Measurements from ENCODE around the gene SLAIN1.
"Not testable (repeated sequence)": the region's sequence is repeated elsewhere in the genome, so short reads cannot be mapped to it uniquely, and the experiment has no call there.

Gene SLAIN1

GRCh38 chr13:77697217-77698103 lies at the start of gene SLAIN1:
TSS of gene SLAIN1 (plus strand) at chr13:77697687. CDS start at chr13:77697914, 227 bp downstream.
- peak within 1 kb of the TSS; percentile 74 for H3K4me3 ChIP-seq (ENCODE audit: low read depth, low read length)

GRCh38 chr13:77650409-77650808 lies 47.1 kb upstream of the SLAIN1 start:
- no peak overlapping the region for H3K4me3 ChIP-seq (ENCODE audit: low read depth, low read length)

- H3K4me3 ChIP-seq (ENCODE audit: low read depth, low read length), result no peak overlapping the region
Observed at GRCh38 chr13:77653301-77653700, 44.2 kb upstream of the SLAIN1 start.

- not testable (repeated sequence) for H3K4me3 ChIP-seq (ENCODE audit: low read depth, low read length)
Observed at GRCh38 chr13:77660016-77660415, 37.5 kb upstream of the SLAIN1 start.

- no peak overlapping the region for H3K4me3 ChIP-seq (ENCODE audit: low read depth, low read length)
Observed at GRCh38 chr13:77660841-77661250, 36.6 kb upstream of the SLAIN1 start.

GRCh38 chr13:77662301-77662700 lies 35.2 kb upstream of the SLAIN1 start:
- H3K4me3 ChIP-seq (ENCODE audit: low read depth, low read length), result not testable (repeated sequence)

GRCh38 chr13:77662831-77663230 lies 34.7 kb upstream of the SLAIN1 start:
- H3K4me3 ChIP-seq (ENCODE audit: low read depth, low read length), result not testable (repeated sequence)

- H3K4me3 ChIP-seq (ENCODE audit: low read depth, low read length), result no peak overlapping the region
Observed at GRCh38 chr13:77674852-77675251, 22.6 kb upstream of the SLAIN1 start.

- no peak overlapping the region for H3K4me3 ChIP-seq (ENCODE audit: low read depth, low read length)
Observed at GRCh38 chr13:77678691-77679235, 18.7 kb upstream of the SLAIN1 start.

GRCh38 chr13:77687799-77688198 lies 9.7 kb upstream of the SLAIN1 start:
- H3K4me3 ChIP-seq (ENCODE audit: low read depth, low read length), result no peak overlapping the region

- H3K4me3 ChIP-seq (ENCODE audit: low read depth, low read length), result no peak overlapping the region
Observed at GRCh38 chr13:77691871-77692270, 5.6 kb upstream of the SLAIN1 start.

- H3K4me3 ChIP-seq (ENCODE audit: low read depth, low read length), result no peak overlapping the region
Observed at GRCh38 chr13:77692746-77693448, 4.6 kb upstream of the SLAIN1 start.

- H3K4me3 ChIP-seq (ENCODE audit: low read depth, low read length), result no peak overlapping the region
Observed at GRCh38 chr13:77693449-77693940, 4.0 kb upstream of the SLAIN1 start.

- H3K4me3 ChIP-seq (ENCODE audit: low read depth, low read length), result no peak overlapping the region
Observed at GRCh38 chr13:77696006-77696878, 1.2 kb upstream of the SLAIN1 start.

GRCh38 chr13:77696879-77697216 lies 639 bp upstream of the SLAIN1 start:
- peak overlapping the region; percentile 33 for H3K4me3 ChIP-seq (ENCODE audit: low read depth, low read length)

GRCh38 chr13:77698201-77699058 lies 943 bp downstream of the SLAIN1 start:
- peak overlapping the region; percentile 74 for H3K4me3 ChIP-seq (ENCODE audit: low read depth, low read length)

GRCh38 chr13:77699059-77699680 lies 1.7 kb downstream of the SLAIN1 start:
- H3K4me3 ChIP-seq (ENCODE audit: low read depth, low read length), result peak overlapping the region; percentile 74

GRCh38 chr13:77701305-77701704 lies 3.8 kb downstream of the SLAIN1 start:
- H3K4me3 ChIP-seq (ENCODE audit: low read depth, low read length), result no peak overlapping the region

GRCh38 chr13:77702366-77702765 lies 4.9 kb downstream of the SLAIN1 start:
- H3K4me3 ChIP-seq (ENCODE audit: low read depth, low read length), result no peak overlapping the region
